PC-3 (cell line): ENCODE data around the gene UBE2C. TPM values are rescaled to one million over a fixed set of nuclear protein-coding genes. Genes with fewer than 3 reads are reported as not detected.

ENCODE experiments used
- ATAC-seq: fragments of 200-7000 bp; cut with Tn5 transposase; 2 replicates; pipeline ENCODE4 v1.9.1; 2020; ENCODE audit warnings: mild to moderate bottlenecking, moderate library complexity
- BruUV-seq: library from RNA; stranded (reverse); fragments of 400-500 nt; replicated peaks from 2 replicates; lab custom pipeline; 2021; lab: Mats Ljungman, UMichigan
- CTCF ChIA-PET: fragments of 300-600 bp; sonication (Branson Sonifier 250); formaldehyde crosslinking; loops from one replicate; lab custom pipeline; 2022; ENCODE audit warnings: antibody characterized with exemption; lab: Charles Lee
- POLR2A ChIA-PET: fragments of 300-600 bp; sonication (Branson Sonifier 250); formaldehyde crosslinking; loops from one replicate; lab custom pipeline; 2022; ENCODE audit warnings: antibody characterized with exemption; ENCODE audit not compliant: unreplicated experiment; lab: Charles Lee
- DNase-seq: peaks from one replicate; pipeline ENCODE4 v3.0.0-alpha.2; 2015
- H2AFZ ChIP-seq: fragments of 300-600 bp; sonication (generic); 2 replicates; pipeline ENCODE4 v1.6.0; 2016; ENCODE audit warnings: antibody characterized with exemption, low read length
- H3F3A ChIP-seq: fragments of 300-600 bp; sonication (generic); one replicate; pipeline ENCODE4 v1.6.0; 2017; ENCODE audit warnings: antibody characterized with exemption, low read length, control low read depth, mild to moderate bottlenecking; ENCODE audit not compliant: unreplicated experiment
- H3K27ac ChIP-seq: fragments of 300-600 bp; sonication (generic); 2 replicates; pipeline ENCODE4 v1.5.1; 2016; ENCODE audit warnings: mild to moderate bottlenecking, low read length
- H3K27me3 ChIP-seq: fragments of 300-600 bp; sonication (generic); 2 replicates; pipeline ENCODE4 v1.6.1; 2016; ENCODE audit warnings: low read length, mixed read lengths
- H3K36me3 ChIP-seq: fragments of 300-600 bp; sonication (generic); 2 replicates; pipeline ENCODE4 v1.6.1; 2016; ENCODE audit warnings: low read depth, mixed run types, low read length, mixed read lengths
- H3K4me1 ChIP-seq: fragments of 300-600 bp; sonication (generic); 2 replicates; pipeline ENCODE4 v1.5.1; 2016; ENCODE audit warnings: low read length; ENCODE audit not compliant: insufficient read depth
- H3K4me2 ChIP-seq: fragments of 300-600 bp; sonication (generic); 2 replicates; pipeline ENCODE4 v1.6.0; 2016; ENCODE audit warnings: low read length
- H3K4me3 ChIP-seq: fragments of 300-600 bp; sonication (generic); 2 replicates; pipeline ENCODE4 v1.5.1; 2016; ENCODE audit warnings: mild to moderate bottlenecking, low read length, mixed read lengths
- H3K79me2 ChIP-seq: fragments of 300-600 bp; sonication (generic); 2 replicates; pipeline ENCODE4 v1.6.1; 2017; ENCODE audit warnings: low read length, mixed read lengths
- H3K9ac ChIP-seq: fragments of 300-600 bp; sonication (generic); 2 replicates; pipeline ENCODE4 v1.6.0; 2016; ENCODE audit warnings: mild to moderate bottlenecking, low read length
- H3K9me2 ChIP-seq: fragments of 300-600 bp; sonication (generic); replicated peaks from 2 replicates; pipeline ENCODE4 v1.6.1; 2016; ENCODE audit warnings: mixed run types, low read length, mixed read lengths
- H3K9me3 ChIP-seq: fragments of 300-600 bp; sonication (generic); 2 replicates; pipeline ENCODE4 v1.6.1; 2016; ENCODE audit warnings: low read length, mixed read lengths
- H4K20me1 ChIP-seq: fragments of 300-600 bp; sonication (generic); 2 replicates; pipeline ENCODE4 v1.6.1; 2016; ENCODE audit warnings: low read length, mixed read lengths
- EZH2 ChIP-seq: fragments of 300-600 bp; sonication (generic); IDR thresholded peaks from one replicate; pipeline ENCODE4 v1.6.1; 2017; ENCODE audit warnings: antibody characterized with exemption, mild to moderate bottlenecking, low read length; ENCODE audit not compliant: unreplicated experiment
- EZH2phosphoT487 ChIP-seq: fragments of 300-600 bp; sonication (generic); IDR thresholded peaks from 2 replicates; pipeline ENCODE4 v1.6.1; 2018; ENCODE audit warnings: mild to moderate bottlenecking, antibody characterized with exemption, low read length, borderline replicate concordance
- intact Hi-C: fragments of 100-400 bp; cut with micrococcal nuclease; formaldehyde crosslinking; loops from 2 replicates; pipeline ENCODE4 v1.9.0; 2023
- total RNA-seq: library from RNA; depleted of rRNA; stranded (reverse); fragments of >200 nt; gene quantifications from 2 replicates; pipeline ENCODE4 v1.2.3, GENCODE V29; 2014; rRNA removed
- TF ChIP-seq, protein P1 (sequence below): fragments of 300-600 bp; sonication (generic); conservative IDR thresholded peaks from 2 replicates; pipeline ENCODE4 v1.5.1; 2017; ENCODE audit warnings: antibody characterized with exemption, low read depth, mild to moderate bottlenecking, low read length

The UBE2C gene
- total RNA-seq, 1 experiment from 2014 or later = 304 TPM

DNA sequence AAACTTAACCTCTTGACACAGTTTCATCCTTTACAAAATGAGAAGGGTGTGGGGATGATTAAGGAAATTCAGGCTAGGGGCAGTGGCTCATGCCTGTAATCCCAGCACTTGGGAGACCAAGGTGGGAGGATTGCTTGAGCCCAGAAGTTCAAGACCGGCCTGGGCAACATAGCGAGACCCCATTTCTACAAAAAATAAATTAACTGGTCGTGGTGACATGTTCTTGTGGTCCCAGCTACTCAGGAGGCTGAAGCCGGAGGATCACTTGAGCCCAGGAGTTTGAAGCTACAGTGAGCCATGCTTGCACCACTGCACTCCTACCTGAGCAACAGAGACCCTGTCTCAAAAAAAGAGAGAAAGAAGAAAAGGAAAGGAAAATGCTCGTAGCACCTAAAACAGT is 54.0 kb downstream of the UBE2C start:
- CTCF ChIA-PET = no interaction called here
- H3K9ac ChIP-seq = no peak overlapping the region
- no TSS peak for BruUV-seq

More for the DNA sequence above, 54.0 kb downstream of the UBE2C start:
- H3K4me2 ChIP-seq = no peak overlapping the region
- peaks cover 18% of the 10 kb centered on the region for H3K4me1 ChIP-seq
- DNase-seq = no peak
- no peaks in the 10 kb centered on the region for H3K9me2 ChIP-seq
- no peak for ATAC-seq
- H3K36me3 ChIP-seq = no peaks in the 10 kb centered on the region
- POLR2A ChIA-PET = no interaction called here
- no peaks in the 10 kb centered on the region for H3K79me2 ChIP-seq
- TF ChIP-seq EZH2phosphoT487 (no peak), EZH2 (no peak)
- TF ChIP-seq, protein P1, sequence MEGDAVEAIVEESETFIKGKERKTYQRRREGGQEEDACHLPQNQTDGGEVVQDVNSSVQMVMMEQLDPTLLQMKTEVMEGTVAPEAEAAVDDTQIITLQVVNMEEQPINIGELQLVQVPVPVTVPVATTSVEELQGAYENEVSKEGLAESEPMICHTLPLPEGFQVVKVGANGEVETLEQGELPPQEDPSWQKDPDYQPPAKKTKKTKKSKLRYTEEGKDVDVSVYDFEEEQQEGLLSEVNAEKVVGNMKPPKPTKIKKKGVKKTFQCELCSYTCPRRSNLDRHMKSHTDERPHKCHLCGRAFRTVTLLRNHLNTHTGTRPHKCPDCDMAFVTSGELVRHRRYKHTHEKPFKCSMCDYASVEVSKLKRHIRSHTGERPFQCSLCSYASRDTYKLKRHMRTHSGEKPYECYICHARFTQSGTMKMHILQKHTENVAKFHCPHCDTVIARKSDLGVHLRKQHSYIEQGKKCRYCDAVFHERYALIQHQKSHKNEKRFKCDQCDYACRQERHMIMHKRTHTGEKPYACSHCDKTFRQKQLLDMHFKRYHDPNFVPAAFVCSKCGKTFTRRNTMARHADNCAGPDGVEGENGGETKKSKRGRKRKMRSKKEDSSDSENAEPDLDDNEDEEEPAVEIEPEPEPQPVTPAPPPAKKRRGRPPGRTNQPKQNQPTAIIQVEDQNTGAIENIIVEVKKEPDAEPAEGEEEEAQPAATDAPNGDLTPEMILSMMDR = no peak
- H3K27me3 ChIP-seq = no peaks in the 10 kb centered on the region
- peak overlapping the region; percentile 85; the same call in 1 of the 2 replicates for H3K27ac ChIP-seq
- H3F3A ChIP-seq = peaks cover 2% of the 10 kb centered on the region
- no peak overlapping the region for H2AFZ ChIP-seq
- no peak overlapping the region for H3K4me3 ChIP-seq
- H4K20me1 ChIP-seq = no peaks in the 10 kb centered on the region
- intact Hi-C loops = no loop called here
- no peaks in the 10 kb centered on the region for H3K9me3 ChIP-seq

Other genes starting within 250 kb of the UBE2C start
- gene WFDC8, start 233.4 kb upstream of the UBE2C start, total RNA-seq = not detected in 2 replicates
- gene WFDC10A, start 182.9 kb upstream of the UBE2C start, total RNA-seq = not detected in 2 replicates
- gene WFDC9, start 181.4 kb upstream of the UBE2C start, total RNA-seq = not detected in 2 replicates
- not detected in 2 replicates for gene WFDC11, start 142.4 kb upstream of the UBE2C start, total RNA-seq
- not detected in 2 replicates for gene WFDC13, start 110.6 kb upstream of the UBE2C start, total RNA-seq
- not detected in 2 replicates for gene WFDC10B, start 107.6 kb upstream of the UBE2C start, total RNA-seq
- gene SPINT4, start 90.3 kb upstream of the UBE2C start, total RNA-seq = not detected in 2 replicates
- gene WFDC3, start 20.8 kb upstream of the UBE2C start, total RNA-seq = 3.0 and 6.0 TPM in 2 replicates
- gene DNTTIP1, start 20.7 kb upstream of the UBE2C start, total RNA-seq = 187 and 194 TPM in 2 replicates
- gene TNNC2, start 14.7 kb downstream of the UBE2C start, total RNA-seq = not detected in 2 replicates
- gene SNX21, start 21.2 kb downstream of the UBE2C start, total RNA-seq = 90.1 and 108 TPM in 2 replicates
- 57.4 and 58.8 TPM in 2 replicates for gene ACOT8, start 44.7 kb downstream of the UBE2C start, total RNA-seq
- 2.1 and 4.2 TPM in 2 replicates for gene ZSWIM3, start 45.0 kb downstream of the UBE2C start, total RNA-seq
- gene ZSWIM1, start 68.6 kb downstream of the UBE2C start, total RNA-seq = 9.4 and 16.3 TPM in 2 replicates
- 0.40 and 0.46 TPM in 2 replicates for gene SPATA25, start 75.0 kb downstream of the UBE2C start, total RNA-seq
- gene NEURL2, start 78.6 kb downstream of the UBE2C start, total RNA-seq = 2.3 and 3.7 TPM in 2 replicates
- gene CTSA, start 78.7 kb downstream of the UBE2C start, total RNA-seq = 98.0 and 129 TPM in 2 replicates
- gene PLTP, start 99.5 kb downstream of the UBE2C start, total RNA-seq = 56.6 and 61.5 TPM in 2 replicates
- gene PCIF1, start 122.0 kb downstream of the UBE2C start, total RNA-seq = 18.4 and 20.2 TPM in 2 replicates
- gene ZNF335, start 159.6 kb downstream of the UBE2C start, total RNA-seq = 32.2 and 36.9 TPM in 2 replicates
- 0.77 and 1.0 TPM in 2 replicates for gene MMP9, start 196.3 kb downstream of the UBE2C start, total RNA-seq
- gene SLC12A5, start 216.6 kb downstream of the UBE2C start, total RNA-seq = 2.4 TPM in 1 of 2 replicates, not detected in the other